Left lung (tissue), 10 donors: Measurements from ENCODE around the gene SCD5. TPM values are rescaled to one million over a fixed set of nuclear protein-coding genes. Genes with fewer than 3 reads are reported as not detected.

Experiments used
- ATAC-seq: fragments of 200-7000 bp; cut with Tn5 transposase; one replicate; pipeline ENCODE4 v1.9.1; 2020; ENCODE audit warnings: moderate library complexity
- DNase-seq, 4 donors: peaks; one replicate each; pipeline ENCODE4 v3.0.0-alpha.2; 2013 to 2020
- H3K27ac ChIP-seq, 2 donors: fragments of 200-600 bp; sonication (generic) in 1 of 2; one replicate each; pipeline versions ENCODE4 v1.5.0 to v1.8.0; 2020 to 2021
- H3K27me3 ChIP-seq, 2 donors: fragments of 200-600 bp; sonication (generic) in 1 of 2; one replicate each; pipeline versions ENCODE4 v1.5.0 to v1.8.0; 2020 to 2021
- H3K36me3 ChIP-seq, 2 donors: fragments of 200-600 bp; sonication (generic) in 1 of 2; one replicate each; pipeline versions ENCODE4 v1.5.0 to v1.8.0; 2020 to 2021
- H3K4me1 ChIP-seq, 2 donors: fragments of 200-600 bp; one replicate each; pipeline ENCODE4 v1.8.0; 2021
- H3K4me3 ChIP-seq, 2 donors: fragments of 200-600 bp; sonication (generic) in 1 of 2; one replicate each; pipeline versions ENCODE4 v1.5.0 to v1.8.0; 2020 to 2021; ENCODE audit warnings: mild to moderate bottlenecking in 1 of 2
- H3K9me3 ChIP-seq, 2 donors: fragments of 200-600 bp; sonication (generic) in 1 of 2; one replicate each; pipeline versions ENCODE4 v1.5.0 to v1.8.0; 2020 to 2021
- intact Hi-C, 2 donors: fragments of 100-400 bp; cut with DNase I; formaldehyde crosslinking; loops; one replicate each; pipeline versions ENCODE4 v1.11.2 to v1.14.2; 2022
- polyA plus RNA-seq, 6 donors: library from polyadenylated mRNA; unstranded; fragments of 120-200 nt; gene quantifications; one replicate each; pipeline ENCODE4 v1.2.1, GENCODE V29; 2013; ENCODE audit not compliant: insufficient read length in 6 of 6
- total RNA-seq, 2 donors: library from RNA; stranded (reverse); fragmentation: NEBNext Ultra II Directional; extraction: Animal tissue kit (Norgen Biotek cat#: 25700); gene quantifications; one replicate each; pipeline ENCODE4 v1.2.1, GENCODE V29; 2021
- TF ChIP-seq, protein P1 (sequence below), 2 donors: fragments of 200-600 bp; sonication (generic) in 1 of 2; IDR thresholded peaks; one replicate each; pipeline versions ENCODE4 v1.5.0 to v1.8.0; 2021; ENCODE audit warnings: antibody characterized with exemption in 2 of 2
- donor health status: DM: no; HTN: yes; CAD: no.
- donor health status: DM: no; HTN: no; CAD: no.

Gene SCD5
- total and polyA plus RNA-seq, 8 donors, result 12.5 to 41.1 (median 35.0) TPM

- Histone ChIP-seq H3K36me3 (no peaks in the 10 kb centered on the region), H3K4me3 (no peak overlapping the region), H3K27ac (no peak overlapping the region), H3K9me3 (no peaks in the 10 kb centered on the region), H3K27me3 (no peaks in the 10 kb centered on the region), H3K4me1 (no peaks in the 10 kb centered on the region)
- ATAC-seq, result peak; percentile 50
- intact Hi-C loops, result no loop called here
- peak in 1 of 4 donors; percentile 64 for DNase-seq
- TF ChIP-seq, protein P1, sequence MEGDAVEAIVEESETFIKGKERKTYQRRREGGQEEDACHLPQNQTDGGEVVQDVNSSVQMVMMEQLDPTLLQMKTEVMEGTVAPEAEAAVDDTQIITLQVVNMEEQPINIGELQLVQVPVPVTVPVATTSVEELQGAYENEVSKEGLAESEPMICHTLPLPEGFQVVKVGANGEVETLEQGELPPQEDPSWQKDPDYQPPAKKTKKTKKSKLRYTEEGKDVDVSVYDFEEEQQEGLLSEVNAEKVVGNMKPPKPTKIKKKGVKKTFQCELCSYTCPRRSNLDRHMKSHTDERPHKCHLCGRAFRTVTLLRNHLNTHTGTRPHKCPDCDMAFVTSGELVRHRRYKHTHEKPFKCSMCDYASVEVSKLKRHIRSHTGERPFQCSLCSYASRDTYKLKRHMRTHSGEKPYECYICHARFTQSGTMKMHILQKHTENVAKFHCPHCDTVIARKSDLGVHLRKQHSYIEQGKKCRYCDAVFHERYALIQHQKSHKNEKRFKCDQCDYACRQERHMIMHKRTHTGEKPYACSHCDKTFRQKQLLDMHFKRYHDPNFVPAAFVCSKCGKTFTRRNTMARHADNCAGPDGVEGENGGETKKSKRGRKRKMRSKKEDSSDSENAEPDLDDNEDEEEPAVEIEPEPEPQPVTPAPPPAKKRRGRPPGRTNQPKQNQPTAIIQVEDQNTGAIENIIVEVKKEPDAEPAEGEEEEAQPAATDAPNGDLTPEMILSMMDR (IDR thresholded peaks at IDR 0.05), result no peak
Observed at GRCh38 chr4:82640540-82640939, 158.1 kb downstream of the SCD5 start.

- TF ChIP-seq, protein P1 (IDR thresholded peaks at IDR 0.05), result no peak
- no peaks in the 10 kb centered on the region for H3K4me1 ChIP-seq
- no peaks in the 10 kb centered on the region for H3K9me3 ChIP-seq
- no peaks in the 10 kb centered on the region for H3K27me3 ChIP-seq
- peak in 1 of 4 donors; percentile 44 for DNase-seq
- intact Hi-C loops, result no loop called here
- H3K27ac ChIP-seq, result no peak overlapping the region
- no peaks in the 10 kb centered on the region for H3K36me3 ChIP-seq
- H3K4me3 ChIP-seq, result no peak overlapping the region
- peak; percentile 24 for ATAC-seq
Observed at GRCh38 chr4:82639971-82640370, 158.6 kb downstream of the SCD5 start.

GRCh38 chr4:82638479-82638878 lies 160.1 kb downstream of the SCD5 start:
- Histone ChIP-seq H3K4me1 (no peaks in the 10 kb centered on the region), H3K27me3 (no peaks in the 10 kb centered on the region), H3K4me3 (no peak overlapping the region), H3K27ac (no peak overlapping the region), H3K9me3 (no peaks in the 10 kb centered on the region), H3K36me3 (no peaks in the 10 kb centered on the region)
- intact Hi-C loops, result no loop called here
- ATAC-seq (no peak), DNase-seq (no peak)
- TF ChIP-seq, protein P1 (IDR thresholded peaks at IDR 0.05), result no peak

GRCh38 chr4:82630079-82630478 lies 168.5 kb downstream of the SCD5 start:
- no peaks in the 10 kb centered on the region for H3K27me3 ChIP-seq
- TF ChIP-seq, protein P1 (IDR thresholded peaks at IDR 0.05), result no peak
- H3K4me1 ChIP-seq, result no peaks in the 10 kb centered on the region
- H3K9me3 ChIP-seq, result no peaks in the 10 kb centered on the region
- ATAC-seq (no peak), DNase-seq (no peak)
- no peak overlapping the region for H3K4me3 ChIP-seq
- no peak overlapping the region for H3K27ac ChIP-seq
- H3K36me3 ChIP-seq, result no peaks in the 10 kb centered on the region
- intact Hi-C loops, result no loop called here

DNA sequence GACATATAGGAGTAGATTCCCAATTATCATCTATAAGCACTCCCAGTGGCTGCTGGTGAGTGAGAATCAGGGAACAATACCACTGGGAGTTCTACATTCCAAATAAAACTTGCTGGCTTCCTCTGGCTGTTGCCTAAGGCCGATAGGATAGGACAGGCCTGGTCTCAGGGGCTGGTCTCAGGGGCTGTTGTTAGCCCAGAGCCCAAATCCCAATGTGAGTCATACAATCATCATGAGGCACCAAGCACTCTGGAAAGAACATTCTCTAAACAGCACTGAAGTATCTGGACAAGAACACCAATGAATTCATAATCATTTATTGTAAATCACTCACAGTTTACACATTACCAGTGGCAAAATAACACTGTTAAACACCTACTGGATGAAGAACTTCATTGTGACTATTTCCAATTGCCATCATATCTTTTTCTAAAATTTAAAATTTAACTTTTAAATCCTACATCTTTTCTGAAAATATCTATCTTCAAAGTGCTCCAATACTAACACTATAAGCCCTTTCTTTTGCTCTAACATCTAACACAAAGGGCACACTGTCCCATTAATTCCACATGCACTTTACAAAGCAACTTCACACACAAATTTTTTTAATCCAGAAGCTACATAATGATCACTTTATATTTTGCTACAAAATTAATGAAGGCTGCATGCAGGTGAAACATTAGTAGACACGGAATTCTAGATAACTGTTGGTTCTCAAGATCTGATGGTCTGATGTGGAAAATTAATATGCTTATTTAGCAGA lies 169.2 kb downstream of the SCD5 start:
- no peak overlapping the region for H3K4me3 ChIP-seq
- H3K9me3 ChIP-seq, result no peaks in the 10 kb centered on the region
- H3K4me1 ChIP-seq, result no peaks in the 10 kb centered on the region
- ATAC-seq, result no peak
- intact Hi-C loops, result no loop called here
- no peaks in the 10 kb centered on the region for H3K27me3 ChIP-seq
- TF ChIP-seq, protein P1 (IDR thresholded peaks at IDR 0.05), result no peak
- H3K36me3 ChIP-seq, result no peaks in the 10 kb centered on the region
- H3K27ac ChIP-seq, result no peak overlapping the region
- no peak for DNase-seq
